Activated T-cell treated with anti-CD3 and anti-CD28 coated beads, Interleukin-2, amount 50 U/mL, for 4 hours (primary cell): ENCODE results near the gene ENOX1. TPM values are rescaled to one million over a fixed set of nuclear protein-coding genes. Genes with fewer than 3 reads are reported as not detected.

Source experiments
- ATAC-seq, 2 donors: fragments of 200-7000 bp; cut with Tn5 transposase; one replicate each; pipeline ENCODE4 v1.10.0; 2021
- DNase-seq: peaks from one replicate; pipeline ENCODE4 v3.0.0-alpha.2; 2020
- H3K27me3 Mint-ChIP-seq: one replicate; pipeline ENCODE4 v1.8.0; 2021; ENCODE audit warnings: low read depth, mixed read lengths
- H3K36me3 Mint-ChIP-seq: one replicate; pipeline ENCODE4 v1.8.0; 2022; ENCODE audit warnings: mixed read lengths; ENCODE audit not compliant: insufficient read depth
- H3K4me1 Mint-ChIP-seq: one replicate; pipeline ENCODE4 v1.8.0; 2021; ENCODE audit warnings: low read depth, mixed read lengths
- H3K4me3 Mint-ChIP-seq: one replicate; pipeline ENCODE4 v1.8.0; 2021; ENCODE audit warnings: mild to moderate bottlenecking, moderate library complexity, mixed read lengths
- H3K9me3 Mint-ChIP-seq: one replicate; pipeline ENCODE4 v1.8.0; 2021; ENCODE audit warnings: mixed read lengths
- total RNA-seq, 3 donors: library from RNA; stranded (reverse); gene quantifications; one replicate each; pipeline ENCODE4 v1.2.1, GENCODE V29; 2021

The ENOX1 gene
- total RNA-seq, 3 donors from 2014 or later, result 0.14 TPM; not detected in 2

GRCh38 chr13:43487885-43488284, 298.9 kb downstream of the ENOX1 start:
- Mint-ChIP-seq H3K4me1 (peaks cover 13% of the 10 kb centered on the region), H3K27me3 (no peaks in the 10 kb centered on the region), H3K4me3 (no peak overlapping the region), H3K36me3 (no peaks in the 10 kb centered on the region), H3K9me3 (no peaks in the 10 kb centered on the region)
- ATAC-seq (no peak), DNase-seq (no peak)

GRCh38 chr13:43487461-43487860, 299.3 kb downstream of the ENOX1 start:
- H3K9me3 Mint-ChIP-seq, result no peaks in the 10 kb centered on the region
- no peak for ATAC-seq
- H3K4me3 Mint-ChIP-seq, result no peak overlapping the region
- no peaks in the 10 kb centered on the region for H3K36me3 Mint-ChIP-seq
- DNase-seq, result no peak
- H3K4me1 Mint-ChIP-seq, result peaks cover 13% of the 10 kb centered on the region
- H3K27me3 Mint-ChIP-seq, result no peaks in the 10 kb centered on the region

GRCh38 chr13:43484432-43485225, 302.1 kb downstream of the ENOX1 start:
- Mint-ChIP-seq H3K4me1 (peaks cover 13% of the 10 kb centered on the region), H3K36me3 (no peaks in the 10 kb centered on the region), H3K9me3 (no peaks in the 10 kb centered on the region), H3K27me3 (no peaks in the 10 kb centered on the region), H3K4me3 (no peak overlapping the region)
- no peak for DNase-seq
- no peak for ATAC-seq

GRCh38 chr13:43483930-43484329, 302.8 kb downstream of the ENOX1 start:
- no peaks in the 10 kb centered on the region for H3K27me3 Mint-ChIP-seq
- no peaks in the 10 kb centered on the region for H3K9me3 Mint-ChIP-seq
- H3K36me3 Mint-ChIP-seq, result no peaks in the 10 kb centered on the region
- ATAC-seq (no peak), DNase-seq (no peak)
- H3K4me1 Mint-ChIP-seq, result peaks cover 13% of the 10 kb centered on the region
- no peak overlapping the region for H3K4me3 Mint-ChIP-seq

GRCh38 chr13:43482641-43483040, 304.1 kb downstream of the ENOX1 start:
- H3K27me3 Mint-ChIP-seq, result no peaks in the 10 kb centered on the region
- DNase-seq (no peak), ATAC-seq (no peak)
- no peaks in the 10 kb centered on the region for H3K36me3 Mint-ChIP-seq
- no peaks in the 10 kb centered on the region for H3K9me3 Mint-ChIP-seq
- H3K4me1 Mint-ChIP-seq, result peaks cover 13% of the 10 kb centered on the region
- H3K4me3 Mint-ChIP-seq, result no peak overlapping the region

GRCh38 chr13:43482026-43482425, 304.7 kb downstream of the ENOX1 start:
- ATAC-seq (no peak), DNase-seq (no peak)
- Mint-ChIP-seq H3K27me3 (no peaks in the 10 kb centered on the region), H3K4me1 (peaks cover 13% of the 10 kb centered on the region), H3K9me3 (no peaks in the 10 kb centered on the region), H3K4me3 (no peak overlapping the region), H3K36me3 (no peaks in the 10 kb centered on the region)

GRCh38 chr13:43478902-43479301, 307.9 kb downstream of the ENOX1 start:
- DNase-seq, result no peak
- no peak overlapping the region for H3K4me3 Mint-ChIP-seq
- H3K27me3 Mint-ChIP-seq, result no peaks in the 10 kb centered on the region
- no peaks in the 10 kb centered on the region for H3K36me3 Mint-ChIP-seq
- ATAC-seq, result no peak
- no peaks in the 10 kb centered on the region for H3K9me3 Mint-ChIP-seq
- no peaks in the 10 kb centered on the region for H3K4me1 Mint-ChIP-seq

- ATAC-seq (no peak), DNase-seq (no peak)
- Mint-ChIP-seq H3K36me3 (no peaks in the 10 kb centered on the region), H3K4me3 (no peak overlapping the region), H3K4me1 (no peaks in the 10 kb centered on the region), H3K9me3 (no peaks in the 10 kb centered on the region), H3K27me3 (no peaks in the 10 kb centered on the region)
These were observed 308.6 kb downstream of the ENOX1 start for GRCh38 chr13:43478211-43478610.

GRCh38 chr13:43475140-43475539, 311.6 kb downstream of the ENOX1 start:
- no peaks in the 10 kb centered on the region for H3K4me1 Mint-ChIP-seq
- no peaks in the 10 kb centered on the region for H3K9me3 Mint-ChIP-seq
- DNase-seq (no peak), ATAC-seq (no peak)
- H3K27me3 Mint-ChIP-seq, result peaks cover 9% of the 10 kb centered on the region
- H3K4me3 Mint-ChIP-seq, result no peak overlapping the region
- H3K36me3 Mint-ChIP-seq, result no peaks in the 10 kb centered on the region

- Mint-ChIP-seq H3K4me3 (no peak overlapping the region), H3K4me1 (no peaks in the 10 kb centered on the region), H3K9me3 (no peaks in the 10 kb centered on the region), H3K36me3 (no peaks in the 10 kb centered on the region), H3K27me3 (peaks cover 9% of the 10 kb centered on the region)
- ATAC-seq (no peak), DNase-seq (no peak)
These were observed 313.3 kb downstream of the ENOX1 start for GRCh38 chr13:43473437-43473836.

GRCh38 chr13:43472980-43473379, 313.8 kb downstream of the ENOX1 start:
- Mint-ChIP-seq H3K4me1 (no peaks in the 10 kb centered on the region), H3K4me3 (no peak overlapping the region), H3K9me3 (no peaks in the 10 kb centered on the region), H3K27me3 (peaks cover 9% of the 10 kb centered on the region), H3K36me3 (no peaks in the 10 kb centered on the region)
- DNase-seq, result no peak
- no peak for ATAC-seq

GRCh38 chr13:43472339-43472738, 314.4 kb downstream of the ENOX1 start:
- Mint-ChIP-seq H3K27me3 (peaks cover 9% of the 10 kb centered on the region), H3K4me3 (no peak overlapping the region), H3K4me1 (no peaks in the 10 kb centered on the region), H3K36me3 (no peaks in the 10 kb centered on the region), H3K9me3 (no peaks in the 10 kb centered on the region)
- ATAC-seq (no peak), DNase-seq (no peak)

GRCh38 chr13:43470610-43471009, 316.2 kb downstream of the ENOX1 start:
- no peaks in the 10 kb centered on the region for H3K4me1 Mint-ChIP-seq
- no peak overlapping the region for H3K4me3 Mint-ChIP-seq
- H3K27me3 Mint-ChIP-seq, result peaks cover 9% of the 10 kb centered on the region
- DNase-seq, result no peak
- no peaks in the 10 kb centered on the region for H3K9me3 Mint-ChIP-seq
- ATAC-seq, result no peak
- no peaks in the 10 kb centered on the region for H3K36me3 Mint-ChIP-seq

GRCh38 chr13:43469791-43470190, 317.0 kb downstream of the ENOX1 start:
- Mint-ChIP-seq H3K9me3 (no peaks in the 10 kb centered on the region), H3K4me1 (no peaks in the 10 kb centered on the region), H3K4me3 (no peak overlapping the region), H3K27me3 (peaks cover 9% of the 10 kb centered on the region), H3K36me3 (no peaks in the 10 kb centered on the region)
- ATAC-seq (no peak), DNase-seq (no peak)

- Mint-ChIP-seq H3K27me3 (no peaks in the 10 kb centered on the region), H3K4me1 (no peaks in the 10 kb centered on the region), H3K36me3 (no peaks in the 10 kb centered on the region), H3K4me3 (no peak overlapping the region), H3K9me3 (no peaks in the 10 kb centered on the region)
- no peak for ATAC-seq
- no peak for DNase-seq
These were observed 322.1 kb downstream of the ENOX1 start for GRCh38 chr13:43464578-43465264.
